Gastrocnemius medialis (tissue), 4 donors: ENCODE results near the gene SMYD5.

Experiments
- CTCF ChIP-seq, 5 experiments: fragments of 450-650 bp in 3 of 5; fragments of 200-600 bp in 2 of 5; sonication (generic) in 2 of 5; IDR thresholded peaks in 4 of 5; conservative IDR thresholded peaks in 1 of 5; 1 replicate in 4 of 5; 2 replicates in 1 of 5; pipeline ENCODE4 v1.5.1; 2016 to 2019; ENCODE audit warnings: antibody characterized with exemption in 5 of 5, mild to moderate bottlenecking in 3 of 5, moderate library complexity in 3 of 5
- POLR2A ChIP-seq, 2 donors: fragments of 450-650 bp; IDR thresholded peaks; one replicate each; pipeline ENCODE4 v1.6.1; 2017; ENCODE audit warnings: antibody characterized with exemption in 2 of 2, mild to moderate bottlenecking in 2 of 2, moderate library complexity in 2 of 2

GRCh38 chr2:73259704-73260337 is 45.8 kb downstream of the SMYD5 start:
- TF ChIP-seq CTCF (IDR thresholded peaks at IDR 0.05 in 4 of 5, conservative IDR thresholded peaks at IDR 0.05 in 1 of 5), result no peak
- TF ChIP-seq POLR2A (IDR thresholded peaks at IDR 0.05), result no peak
